Activated T-helper 2 cell treated with anti-CD3 and anti-CD28 coated beads, Interferon-gamma antibody, Interleukin-2, Interleukin-4, amounts not matched to agents 10 μg/mL and 5 μg/mL and 100 μg/mL, durations not matched to agents 14 hours and 24 hours and 36 hours (primary cell): ENCODE results near the gene AUTS2. TPM values are rescaled to one million over a fixed set of nuclear protein-coding genes. Genes with fewer than 3 reads are reported as not detected.

Source experiments
- DNase-seq: peaks from one replicate; pipeline ENCODE4 v3.0.0; 2021; ENCODE audit warnings: low spot score
- H3K27ac Mint-ChIP-seq: one replicate; pipeline ENCODE4 v1.8.0; 2021; ENCODE audit warnings: mixed read lengths
- H3K27me3 Mint-ChIP-seq: one replicate; pipeline ENCODE4 v1.8.0; 2021; ENCODE audit warnings: low read depth, mixed read lengths
- H3K36me3 Mint-ChIP-seq: one replicate; pipeline ENCODE4 v1.8.0; 2021; ENCODE audit warnings: low read depth, mixed read lengths
- H3K4me1 Mint-ChIP-seq: one replicate; pipeline ENCODE4 v1.8.0; 2021; ENCODE audit warnings: low read depth, mixed read lengths
- H3K4me3 Mint-ChIP-seq: one replicate; pipeline ENCODE4 v1.8.0; 2021; ENCODE audit warnings: low read depth, mild to moderate bottlenecking, moderate library complexity, mixed read lengths
- H3K9me3 Mint-ChIP-seq: one replicate; pipeline ENCODE4 v1.8.0; 2021; ENCODE audit warnings: mixed read lengths
- intact Hi-C: fragments of 100-400 bp; cut with micrococcal nuclease; formaldehyde crosslinking; loops from one replicate; pipeline ENCODE4 v1.15.1; 2023
- total RNA-seq: library from RNA; stranded (reverse); gene quantifications from 2 replicates; pipeline ENCODE4 v1.2.3, GENCODE V29; 2022

Gene AUTS2
- total RNA-seq, 1 donor from 2014 or later: 1.1 TPM

DNA sequence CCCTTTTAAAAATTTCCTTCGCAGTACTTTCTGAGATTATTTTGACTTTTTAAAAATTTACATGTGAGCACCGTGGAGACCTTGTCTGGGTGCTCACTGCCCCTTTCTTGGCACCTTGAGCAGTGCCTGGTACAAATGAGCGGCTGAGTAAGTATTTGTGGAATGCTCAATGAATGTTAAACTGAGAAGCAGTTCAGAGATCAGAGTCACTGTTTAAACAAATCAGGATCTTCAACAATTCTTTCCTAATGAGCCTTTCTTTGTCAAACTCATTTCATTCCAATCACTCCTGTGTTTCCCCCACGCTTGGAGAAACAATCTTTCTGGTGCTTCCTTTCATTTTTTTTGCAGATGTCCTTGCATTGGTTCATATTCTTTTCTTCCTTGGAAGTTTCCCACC lies 922.3 kb downstream of the AUTS2 start:
- Mint-ChIP-seq H3K4me3 (no peak overlapping the region), H3K27me3 (no peaks in the 10 kb centered on the region), H3K4me1 (no peaks in the 10 kb centered on the region), H3K27ac (no peak overlapping the region), H3K36me3 (no peaks in the 10 kb centered on the region), H3K9me3 (peaks cover 4% of the 10 kb centered on the region)
- DNase-seq: no peak
- intact Hi-C loops: no loop called here

DNA sequence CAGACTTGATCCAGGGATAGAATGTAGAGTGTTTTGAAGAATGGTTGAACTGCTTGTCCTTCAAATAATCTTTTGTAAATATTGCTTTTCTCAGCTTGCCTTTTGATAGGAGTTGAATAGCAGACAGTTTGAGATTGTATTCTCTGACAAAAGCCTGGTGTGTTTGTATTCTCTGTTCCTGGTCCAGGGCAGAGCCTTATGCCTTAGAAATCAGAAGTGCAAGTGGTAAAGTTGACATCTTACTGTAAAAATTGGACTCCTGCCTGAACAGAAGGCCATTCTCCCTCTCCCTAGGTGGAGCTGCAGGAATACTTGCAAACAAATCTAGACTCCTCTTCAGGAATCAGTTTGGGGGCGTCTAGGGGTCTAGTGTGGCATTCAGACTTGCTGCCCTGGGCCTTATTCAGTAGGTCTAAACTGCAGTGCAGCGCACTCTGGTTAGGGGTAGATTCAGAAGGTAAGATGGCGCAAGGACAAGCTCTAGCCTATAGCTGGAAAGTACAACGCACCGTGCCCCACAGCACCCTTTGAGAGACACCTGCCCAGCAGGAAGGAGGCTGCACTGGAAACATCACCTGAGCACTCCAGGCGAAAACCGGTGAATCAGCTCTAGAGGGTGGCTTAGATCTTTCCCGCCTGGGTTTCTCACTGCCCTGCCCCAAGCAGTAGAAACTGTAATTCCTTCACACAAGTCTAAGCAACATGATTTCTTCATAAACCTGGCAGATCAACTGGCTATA lies 925.1 kb downstream of the AUTS2 start:
- no peak overlapping the region for H3K27ac Mint-ChIP-seq
- no peaks in the 10 kb centered on the region for H3K4me1 Mint-ChIP-seq
- intact Hi-C loops: no loop called here
- H3K27me3 Mint-ChIP-seq: no peaks in the 10 kb centered on the region
- H3K9me3 Mint-ChIP-seq: peaks cover 4% of the 10 kb centered on the region
- DNase-seq: no peak
- H3K36me3 Mint-ChIP-seq: no peaks in the 10 kb centered on the region
- H3K4me3 Mint-ChIP-seq: no peak overlapping the region

DNA sequence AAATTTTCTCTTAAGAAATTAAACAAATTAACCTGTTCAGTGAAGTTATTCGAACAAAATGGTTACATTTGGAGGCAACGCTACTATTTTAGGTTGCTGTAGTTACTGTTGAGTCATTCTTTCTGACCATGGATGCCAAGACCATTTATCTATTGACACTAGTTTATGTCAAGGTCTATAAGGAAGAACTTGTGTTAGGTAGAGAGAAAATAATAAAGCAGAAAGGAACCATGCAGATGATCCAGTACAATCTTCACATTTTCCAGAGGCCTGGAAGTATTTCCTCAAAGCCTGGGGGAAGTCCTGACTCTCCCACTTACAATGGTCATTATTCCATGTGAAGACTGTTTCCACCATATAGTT lies 925.7 kb downstream of the AUTS2 start:
- no peaks in the 10 kb centered on the region for H3K27me3 Mint-ChIP-seq
- no peaks in the 10 kb centered on the region for H3K36me3 Mint-ChIP-seq
- intact Hi-C loops: no loop called here
- H3K27ac Mint-ChIP-seq: no peak overlapping the region
- DNase-seq: no peak
- H3K9me3 Mint-ChIP-seq: peaks cover 4% of the 10 kb centered on the region
- H3K4me1 Mint-ChIP-seq: no peaks in the 10 kb centered on the region
- H3K4me3 Mint-ChIP-seq: no peak overlapping the region

DNA sequence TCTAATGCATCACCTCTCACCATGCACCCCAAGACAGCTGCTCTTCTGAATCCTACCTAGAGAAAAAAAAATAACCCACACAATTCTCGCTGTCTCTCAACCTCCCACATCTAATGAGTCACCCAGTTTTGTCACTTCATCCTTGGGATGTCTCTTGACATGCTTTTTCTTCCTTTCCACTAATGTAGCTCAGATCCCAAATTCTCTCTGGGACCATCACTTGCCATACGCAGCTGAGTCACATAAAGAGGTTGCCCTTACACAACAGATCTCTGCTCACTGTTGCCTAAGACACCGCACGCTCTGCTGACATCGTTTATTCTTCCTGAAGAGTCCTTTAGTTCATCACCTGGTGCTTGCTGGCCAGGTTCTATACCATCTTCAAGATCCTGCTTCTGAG lies 927.7 kb downstream of the AUTS2 start:
- Mint-ChIP-seq H3K36me3 (no peaks in the 10 kb centered on the region), H3K27me3 (no peaks in the 10 kb centered on the region), H3K27ac (no peak overlapping the region), H3K9me3 (peaks cover 4% of the 10 kb centered on the region), H3K4me1 (no peaks in the 10 kb centered on the region), H3K4me3 (no peak overlapping the region)
- intact Hi-C loops: no loop called here
- no peak for DNase-seq

DNA sequence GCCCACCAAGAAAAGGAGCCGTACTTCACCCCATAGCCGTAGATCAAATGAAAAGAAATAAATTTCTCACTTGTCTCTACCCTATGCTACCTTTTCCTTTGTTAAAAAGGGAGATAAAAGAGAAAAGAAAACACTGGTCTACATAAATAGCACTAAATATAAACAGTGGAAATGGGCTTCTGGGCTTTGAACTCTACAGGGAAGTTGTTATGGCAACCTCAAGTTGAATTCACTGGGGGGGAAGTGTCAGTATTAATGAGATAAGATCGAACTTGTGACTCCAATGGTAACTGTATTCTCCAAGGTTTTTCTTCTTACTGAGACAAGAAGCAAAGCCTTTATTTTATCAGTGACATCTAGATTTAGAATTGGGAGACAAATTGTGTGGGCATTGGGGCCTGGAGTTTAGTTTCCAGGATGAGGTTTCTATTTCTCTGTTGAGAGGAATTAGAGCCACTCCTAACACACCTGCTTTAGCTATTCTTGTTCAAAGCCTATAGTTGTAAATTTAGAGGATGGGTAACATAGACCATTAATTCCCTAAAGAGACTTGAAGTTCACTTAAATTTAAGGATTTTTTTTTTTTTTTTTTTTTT lies 929.3 kb downstream of the AUTS2 start:
- H3K27ac Mint-ChIP-seq: no peak overlapping the region
- intact Hi-C loops: no loop called here
- no peak for DNase-seq
- H3K4me1 Mint-ChIP-seq: no peaks in the 10 kb centered on the region
- H3K36me3 Mint-ChIP-seq: no peaks in the 10 kb centered on the region
- no peaks in the 10 kb centered on the region for H3K27me3 Mint-ChIP-seq
- H3K4me3 Mint-ChIP-seq: no peak overlapping the region
- peaks cover 4% of the 10 kb centered on the region for H3K9me3 Mint-ChIP-seq

DNA sequence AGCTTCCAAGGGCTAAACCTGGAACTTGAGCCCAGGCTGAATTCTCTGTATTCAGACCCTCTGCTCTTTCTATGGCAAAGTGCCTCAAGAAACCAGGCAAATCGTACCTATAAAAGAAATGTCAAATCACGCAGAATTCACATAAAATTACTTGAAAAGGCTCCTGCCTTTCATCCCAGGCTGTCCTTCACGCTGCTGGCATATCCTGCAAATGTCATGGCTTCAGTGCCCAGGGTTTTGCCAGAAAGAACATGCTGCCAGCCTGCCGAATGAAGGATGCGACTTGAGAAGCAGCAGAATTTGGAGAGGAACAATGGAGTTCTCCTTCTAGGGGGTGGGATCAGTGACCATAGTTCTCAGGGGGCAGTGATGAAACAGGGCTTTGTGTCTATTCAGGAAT lies 931.2 kb downstream of the AUTS2 start:
- Mint-ChIP-seq H3K27ac (no peak overlapping the region), H3K9me3 (peaks cover 11% of the 10 kb centered on the region), H3K36me3 (no peaks in the 10 kb centered on the region), H3K4me1 (no peaks in the 10 kb centered on the region), H3K27me3 (no peaks in the 10 kb centered on the region), H3K4me3 (no peak overlapping the region)
- DNase-seq: no peak
- intact Hi-C loops: no loop called here

DNA sequence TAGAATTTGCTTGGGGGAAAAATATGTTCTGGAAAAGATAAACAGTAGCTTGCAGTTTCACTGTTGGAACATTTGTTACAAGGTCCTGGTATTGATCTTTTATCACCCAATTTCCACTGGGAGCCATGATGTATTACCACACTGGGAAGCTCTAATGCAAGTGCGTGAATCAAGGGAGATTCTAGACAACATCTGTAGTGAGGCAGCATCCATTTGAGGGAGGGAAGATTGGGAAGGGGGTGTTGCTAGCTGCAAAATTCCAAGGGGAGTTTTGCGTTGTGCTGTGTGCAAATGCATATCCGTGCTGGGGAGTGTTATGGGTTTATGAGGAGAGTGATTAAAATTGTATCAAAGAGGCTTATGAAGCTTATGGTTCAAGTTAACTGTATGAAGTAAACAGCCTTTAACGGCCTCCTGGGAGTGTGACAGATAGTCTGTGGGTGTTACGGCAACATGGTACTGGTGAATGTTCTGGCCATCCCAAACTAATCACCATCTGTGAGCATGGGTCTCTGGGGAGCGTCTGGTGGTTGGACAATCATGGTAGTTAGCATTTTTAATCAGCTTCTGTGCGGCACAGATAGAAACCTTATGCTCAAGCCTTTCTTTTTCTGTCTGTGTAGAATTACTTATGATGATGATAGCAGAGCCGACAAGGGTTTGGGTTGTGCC lies 931.8 kb downstream of the AUTS2 start:
- H3K4me3 Mint-ChIP-seq: no peak overlapping the region
- DNase-seq: no peak
- H3K27me3 Mint-ChIP-seq: no peaks in the 10 kb centered on the region
- H3K9me3 Mint-ChIP-seq: peaks cover 11% of the 10 kb centered on the region
- no peaks in the 10 kb centered on the region for H3K4me1 Mint-ChIP-seq
- H3K36me3 Mint-ChIP-seq: no peaks in the 10 kb centered on the region
- intact Hi-C loops: no loop called here
- no peak overlapping the region for H3K27ac Mint-ChIP-seq

DNA sequence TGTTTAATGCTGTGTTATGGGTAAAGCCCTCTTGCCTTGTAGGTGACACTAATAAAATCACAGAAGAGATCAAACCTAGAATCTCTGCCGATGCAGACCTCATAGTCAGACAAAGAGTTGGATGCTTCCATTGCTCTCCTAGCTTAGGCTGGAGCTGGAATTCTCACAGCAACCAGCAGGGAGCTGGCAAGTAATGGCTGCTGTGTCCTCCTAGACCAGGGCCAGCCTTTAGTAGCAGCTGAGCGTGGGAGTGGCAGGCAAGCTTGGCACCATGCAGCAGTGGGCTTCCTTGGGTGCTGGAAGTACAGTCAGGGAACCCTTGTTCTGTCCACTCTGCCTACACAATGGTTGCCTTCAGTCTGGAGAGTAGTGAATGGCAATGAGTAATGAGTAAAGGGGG lies 935.3 kb downstream of the AUTS2 start:
- Mint-ChIP-seq H3K4me3 (no peak overlapping the region), H3K36me3 (no peaks in the 10 kb centered on the region), H3K27ac (no peak overlapping the region), H3K4me1 (no peaks in the 10 kb centered on the region), H3K27me3 (no peaks in the 10 kb centered on the region), H3K9me3 (peaks cover 8% of the 10 kb centered on the region)
- intact Hi-C loops: no loop called here
- no peak for DNase-seq

DNA sequence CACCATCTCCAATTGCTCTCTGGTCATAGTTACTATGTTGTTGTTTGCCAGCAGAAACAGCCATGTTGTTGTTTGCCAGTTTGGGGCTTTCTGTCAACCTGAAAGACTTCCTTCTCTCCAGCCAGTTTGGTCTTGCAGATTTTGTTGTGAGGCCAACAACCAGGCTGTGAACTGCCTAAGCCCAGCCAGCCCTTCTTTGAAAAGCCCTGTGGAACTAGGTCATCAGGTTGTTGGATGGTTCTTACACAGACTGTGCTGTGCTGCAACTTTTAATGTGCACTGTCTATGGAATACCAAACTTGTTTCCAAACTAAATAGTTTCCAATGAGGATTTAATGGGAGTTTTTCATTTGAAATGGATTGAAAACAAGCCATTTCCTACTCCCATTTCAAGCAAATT lies 940.9 kb downstream of the AUTS2 start:
- Mint-ChIP-seq H3K4me1 (no peaks in the 10 kb centered on the region), H3K27me3 (no peaks in the 10 kb centered on the region), H3K9me3 (peaks cover under 1% of the 10 kb centered on the region), H3K27ac (no peak overlapping the region), H3K4me3 (no peak overlapping the region), H3K36me3 (no peaks in the 10 kb centered on the region)
- no peak for DNase-seq
- intact Hi-C loops: no loop called here

DNA sequence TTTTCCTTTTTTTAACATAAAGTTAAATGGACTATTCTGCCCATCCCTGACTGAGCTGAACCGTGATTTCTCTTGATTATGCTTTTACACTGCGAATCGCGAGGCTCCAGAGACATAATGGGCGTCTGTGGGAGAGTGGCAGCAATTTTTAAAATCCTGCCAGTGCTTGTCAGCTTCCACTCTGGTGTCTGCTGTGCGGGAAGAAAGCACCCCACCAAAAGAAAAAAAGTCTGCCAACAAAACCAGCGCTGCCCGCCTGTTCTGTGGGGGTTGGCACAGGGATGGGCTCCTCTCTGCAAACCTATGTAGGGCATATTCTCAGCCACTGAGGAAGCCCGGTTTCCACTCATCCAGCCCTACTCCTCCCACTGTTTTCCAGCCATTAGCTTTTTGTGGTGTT lies 941.3 kb downstream of the AUTS2 start:
- no peak for DNase-seq
- Mint-ChIP-seq H3K4me1 (no peaks in the 10 kb centered on the region), H3K27me3 (no peaks in the 10 kb centered on the region), H3K27ac (no peak overlapping the region), H3K36me3 (no peaks in the 10 kb centered on the region), H3K4me3 (no peak overlapping the region), H3K9me3 (no peaks in the 10 kb centered on the region)
- intact Hi-C loops: no loop called here

DNA sequence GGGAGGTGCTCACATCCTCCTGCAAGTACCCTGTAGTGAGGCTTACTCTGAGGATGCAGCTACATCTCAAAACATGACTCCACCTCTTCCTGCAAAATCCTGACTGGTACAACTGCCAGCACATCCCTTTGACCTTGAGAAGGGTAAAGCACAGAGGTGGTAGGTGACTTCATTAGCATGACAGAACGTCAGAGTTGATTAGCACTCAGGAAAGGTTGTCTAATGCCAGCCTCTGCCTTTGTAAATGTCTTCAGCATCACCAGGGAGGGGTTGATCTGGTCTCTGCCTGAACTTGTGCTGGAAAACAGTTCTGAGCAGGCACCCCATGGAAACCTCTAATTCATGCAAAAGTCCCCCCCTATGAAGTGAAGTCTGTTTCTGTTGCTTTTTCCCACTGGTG lies 942.4 kb downstream of the AUTS2 start:
- intact Hi-C loops: no loop called here
- Mint-ChIP-seq H3K4me1 (no peaks in the 10 kb centered on the region), H3K27me3 (no peaks in the 10 kb centered on the region), H3K27ac (no peak overlapping the region), H3K36me3 (no peaks in the 10 kb centered on the region), H3K4me3 (no peak overlapping the region), H3K9me3 (no peaks in the 10 kb centered on the region)
- DNase-seq: no peak

DNA sequence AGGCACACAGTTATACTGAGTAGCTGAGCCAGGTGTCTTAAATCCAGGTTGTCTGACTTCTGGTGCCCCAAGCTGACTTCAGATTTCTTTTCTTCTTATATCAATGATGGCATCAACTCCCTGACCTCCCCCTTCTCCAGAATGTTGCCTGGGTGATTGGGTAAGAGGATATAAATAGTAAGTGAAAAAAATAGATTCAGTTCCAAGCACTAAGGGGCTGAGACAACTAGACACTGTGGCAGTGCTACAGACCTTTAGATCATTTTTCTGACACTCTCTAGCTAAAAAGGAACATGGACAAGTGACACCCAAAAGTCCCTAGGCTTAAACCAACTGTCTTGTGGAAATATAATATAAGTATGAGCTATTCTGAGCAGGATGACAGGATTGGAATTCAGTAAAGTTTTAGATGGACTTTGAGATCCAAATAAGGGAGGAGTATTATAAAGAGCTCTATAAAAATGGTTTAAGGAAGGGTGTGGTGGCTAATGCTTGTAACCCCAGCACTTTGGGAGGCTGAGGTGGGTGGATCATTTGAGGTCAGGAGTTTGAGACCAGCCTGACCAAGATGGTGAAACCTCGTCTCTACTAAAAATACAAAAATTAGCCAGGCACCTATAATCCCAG lies 944.6 kb downstream of the AUTS2 start:
- no peaks in the 10 kb centered on the region for H3K27me3 Mint-ChIP-seq
- H3K4me3 Mint-ChIP-seq: no peak overlapping the region
- no peaks in the 10 kb centered on the region for H3K36me3 Mint-ChIP-seq
- DNase-seq: no peak
- no peaks in the 10 kb centered on the region for H3K4me1 Mint-ChIP-seq
- no peaks in the 10 kb centered on the region for H3K9me3 Mint-ChIP-seq
- intact Hi-C loops: no loop called here
- no peak overlapping the region for H3K27ac Mint-ChIP-seq

DNA sequence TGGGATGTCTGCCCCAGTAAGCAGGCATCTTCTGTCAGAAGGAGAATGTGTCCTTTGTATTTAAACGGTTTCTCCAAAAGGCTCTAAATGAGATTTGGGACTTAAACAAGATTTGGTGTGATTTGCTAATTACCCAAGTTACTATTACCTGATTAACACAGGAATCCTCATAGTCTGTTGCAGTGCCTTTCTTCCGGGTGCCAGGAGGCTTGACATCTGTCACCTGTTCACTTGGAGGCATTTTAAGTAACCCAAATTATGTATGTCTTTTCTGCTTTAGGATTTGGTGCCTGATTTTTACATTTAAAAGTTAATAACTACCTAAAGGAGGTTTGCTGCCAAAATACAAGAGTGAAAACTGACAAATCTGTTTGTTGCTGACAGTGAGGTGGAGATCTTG lies 945.7 kb downstream of the AUTS2 start:
- Mint-ChIP-seq H3K27me3 (no peaks in the 10 kb centered on the region), H3K9me3 (no peaks in the 10 kb centered on the region), H3K4me1 (no peaks in the 10 kb centered on the region), H3K4me3 (no peak overlapping the region), H3K27ac (no peak overlapping the region), H3K36me3 (no peaks in the 10 kb centered on the region)
- intact Hi-C loops: no loop called here
- no peak for DNase-seq
